Stimulated activated CD8-positive, alpha-beta memory T cell treated with anti-CD3 and anti-CD28 coated beads, Interleukin-15, amount 100 ng/mL, for 24 hours (primary cell): ENCODE measurements around the gene SGPP2.
"Not testable (repeated sequence)": the region's sequence is repeated elsewhere in the genome, so short reads cannot be mapped to it uniquely, and the experiment has no call there.

Experiments used
- DNase-seq: peaks from one replicate; pipeline ENCODE4 v3.0.0-alpha.2; 2020; ENCODE audit warnings: low read depth

The SGPP2 gene

DNA sequence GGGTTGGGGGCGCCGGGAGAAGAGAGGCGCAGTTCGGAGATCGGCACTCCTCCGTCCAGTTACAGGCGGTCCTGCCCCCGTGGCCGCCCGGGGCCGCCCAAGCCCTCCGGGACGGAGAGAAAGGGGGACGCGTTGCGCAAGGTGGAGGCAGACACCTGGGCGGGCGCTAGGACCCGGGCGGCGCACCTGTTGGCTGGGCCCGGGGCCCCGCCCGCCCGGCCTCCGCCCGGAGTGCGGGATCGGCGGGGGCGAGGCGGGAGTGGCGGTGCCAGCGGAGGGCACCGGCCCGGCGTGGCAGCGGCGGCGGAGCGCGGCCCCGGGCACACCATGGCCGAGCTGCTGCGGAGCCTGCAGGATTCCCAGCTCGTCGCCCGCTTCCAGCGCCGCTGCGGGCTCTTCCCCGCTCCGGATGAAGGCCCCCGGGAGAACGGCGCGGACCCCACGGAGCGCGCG lies at the start of gene SGPP2:
Gene SGPP2, plus strand, starts transcription at position 268 of the 453 bp plus-strand sequence. Its CDS starts 60 bp downstream, at position 328.
- DNase-seq, result no peak

GRCh38 chr2:222375798-222376197 lies 48.5 kb upstream of the SGPP2 start:
- no peak for DNase-seq

DNA sequence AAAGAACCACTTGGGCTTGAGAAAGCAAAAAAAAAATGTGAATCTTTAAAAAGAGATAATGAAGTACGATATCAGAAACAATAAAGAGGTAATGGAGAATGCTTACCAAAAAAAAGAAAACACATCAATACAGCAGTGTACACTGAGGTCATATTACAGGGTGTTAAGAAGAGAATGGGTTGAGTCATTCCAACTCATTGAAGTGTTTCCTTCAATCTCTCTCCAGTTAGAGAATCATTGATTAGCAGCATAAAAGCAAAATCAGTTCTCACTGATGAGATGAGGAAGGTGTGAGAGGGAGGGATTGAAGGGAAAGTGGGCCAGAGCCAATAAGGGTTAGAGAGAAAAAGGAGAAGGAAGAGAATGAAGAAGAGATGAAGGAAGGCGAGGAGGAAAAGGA lies 43.9 kb upstream of the SGPP2 start:
- no peak for DNase-seq

GRCh38 chr2:222381566-222381965 lies 42.8 kb upstream of the SGPP2 start:
- no peak for DNase-seq

DNA sequence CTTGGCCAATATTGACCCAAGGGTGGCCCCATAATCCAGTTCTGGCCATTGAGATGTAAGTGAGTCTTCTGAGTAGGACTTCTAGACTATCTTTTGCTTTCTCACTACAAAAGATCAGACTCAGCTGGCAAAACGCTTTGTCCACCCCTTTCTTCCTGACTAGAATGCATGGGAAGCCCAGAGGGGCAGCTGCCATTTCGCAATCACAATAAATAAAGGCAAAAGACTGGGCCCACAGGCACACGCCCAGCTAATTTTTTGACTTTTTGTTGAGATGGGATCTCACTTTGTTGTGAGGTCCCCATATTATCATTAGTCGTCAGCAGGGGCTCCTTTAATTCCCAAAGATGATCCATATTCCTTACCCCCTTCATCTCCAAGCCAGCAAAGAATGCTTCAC lies 41.1 kb upstream of the SGPP2 start:
- no peak for DNase-seq

DNA sequence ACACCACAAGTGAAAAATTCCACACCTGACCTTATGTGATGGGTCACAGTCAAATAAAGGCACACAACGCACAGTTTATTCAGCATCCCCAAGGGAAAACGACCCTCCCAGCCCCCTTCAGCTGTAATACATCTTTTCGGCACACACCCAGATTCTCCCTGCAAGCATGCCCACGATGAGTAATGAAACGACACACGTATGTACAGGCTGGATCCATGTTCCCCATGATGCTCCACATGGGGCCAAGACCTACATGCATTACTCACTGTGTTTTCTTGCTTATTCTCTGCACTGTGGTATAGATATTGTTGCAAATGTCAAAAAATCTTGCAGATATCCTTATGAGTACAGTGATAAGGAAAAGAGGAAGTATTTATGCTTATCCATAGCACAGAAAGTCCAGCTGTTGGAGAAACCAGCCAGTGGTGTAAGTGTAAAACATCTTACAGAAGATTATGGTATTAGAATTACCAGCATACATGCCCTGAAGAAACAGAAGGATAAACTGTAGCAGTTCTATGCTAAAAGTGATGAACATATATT lies 32.5 kb upstream of the SGPP2 start:
- DNase-seq, result no peak

DNA sequence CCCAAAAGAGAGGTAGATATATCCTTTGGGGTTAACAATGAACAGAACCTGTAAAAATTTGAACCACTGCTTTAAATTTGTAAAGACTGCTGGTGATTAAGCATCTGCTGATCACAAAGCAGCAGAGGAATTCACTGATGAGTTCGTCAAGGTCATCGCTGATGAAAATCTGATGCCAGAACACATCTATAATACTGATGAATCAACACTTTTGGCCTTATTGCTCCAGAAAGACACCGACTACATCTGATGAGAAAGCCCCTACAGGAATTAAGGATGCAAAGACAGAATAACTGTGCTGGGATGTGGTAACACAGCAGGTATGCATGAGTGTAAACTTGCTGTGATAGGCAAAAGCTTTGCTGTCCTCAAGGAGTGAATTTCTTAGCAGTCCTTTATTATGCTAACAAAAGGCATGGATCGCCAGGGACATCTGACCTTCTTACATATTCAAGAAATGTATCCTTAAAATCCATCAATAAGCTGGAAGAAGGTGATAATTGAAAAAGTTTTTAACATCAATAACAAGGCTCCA lies 30.5 kb upstream of the SGPP2 start:
- no peak for DNase-seq

- no peak for DNase-seq
Observed at GRCh38 chr2:222398446-222398885, 25.9 kb upstream of the SGPP2 start.

DNA sequence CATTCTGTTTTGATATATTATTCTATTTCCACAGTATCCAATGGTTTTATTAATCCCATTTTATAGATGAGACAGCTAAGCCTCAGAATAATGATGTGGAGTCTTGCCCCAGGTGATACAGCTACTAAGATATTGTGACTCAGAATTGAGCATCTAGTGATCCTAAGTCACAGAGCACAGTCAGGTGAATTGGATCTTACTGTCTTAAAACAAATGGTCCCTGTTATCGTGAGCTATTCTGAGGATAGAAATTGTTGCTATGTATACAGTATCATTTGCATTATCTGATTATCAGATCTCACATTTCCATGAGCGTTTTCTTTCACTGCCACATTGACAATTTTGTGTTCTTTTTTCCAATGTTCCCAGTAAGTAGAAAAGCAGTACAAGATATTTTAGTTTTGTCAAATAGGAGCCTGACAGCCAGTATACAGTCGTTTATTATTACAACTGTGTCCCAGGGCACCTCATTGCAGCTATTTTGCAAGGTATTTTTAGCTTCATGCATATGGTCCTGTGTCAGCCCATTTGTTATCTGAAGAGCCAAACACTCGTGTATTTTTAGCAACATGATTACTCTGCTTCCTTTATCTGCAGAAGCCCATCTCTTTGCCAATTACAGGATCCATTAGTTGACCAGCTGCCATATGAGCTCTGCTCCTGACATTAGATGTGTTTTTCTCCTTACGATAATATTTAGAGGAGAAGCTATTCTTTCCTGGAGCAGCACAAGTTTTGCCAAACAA lies 25.1 kb upstream of the SGPP2 start:
- DNase-seq, result no peak

DNA sequence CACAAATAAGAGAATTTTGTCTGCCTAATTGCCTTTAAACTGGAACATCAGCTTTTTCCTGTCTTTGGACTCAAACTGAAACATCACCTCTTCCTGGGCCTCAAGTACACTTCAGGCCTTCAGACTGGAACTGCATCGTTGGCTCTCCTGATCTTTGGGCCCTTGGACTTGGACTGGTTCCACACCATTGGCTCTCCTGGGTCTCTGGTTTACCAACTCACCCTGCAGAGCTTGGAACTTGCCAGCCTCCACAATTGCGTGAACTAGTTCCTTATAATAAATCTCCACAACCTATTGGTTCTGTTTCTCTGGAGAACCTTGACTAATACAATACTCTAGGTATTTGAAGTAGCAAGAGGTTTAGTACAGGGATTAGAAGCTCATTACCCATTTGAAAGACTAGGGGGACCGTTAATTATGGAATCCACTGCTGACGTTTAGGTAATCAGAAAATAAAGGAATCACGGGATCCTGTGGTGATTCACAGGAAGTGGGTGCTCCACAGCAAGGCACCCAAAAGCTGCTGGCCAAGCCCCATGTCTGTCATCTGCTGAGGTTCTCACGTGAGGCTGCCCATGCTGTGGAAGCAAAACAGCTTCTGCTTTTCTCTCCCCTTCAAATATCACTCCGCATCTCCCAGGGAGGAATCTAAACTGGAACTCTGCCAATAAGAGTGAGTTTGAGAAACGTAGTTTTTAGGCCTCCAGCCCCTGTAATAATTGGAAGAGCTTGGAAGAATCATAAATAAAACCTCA lies 20.0 kb upstream of the SGPP2 start:
- DNase-seq, result no peak

GRCh38 chr2:222408684-222409083 lies 15.7 kb upstream of the SGPP2 start:
- DNase-seq, result no peak

GRCh38 chr2:222410534-222410933 lies 13.8 kb upstream of the SGPP2 start:
- DNase-seq, result no peak

DNA sequence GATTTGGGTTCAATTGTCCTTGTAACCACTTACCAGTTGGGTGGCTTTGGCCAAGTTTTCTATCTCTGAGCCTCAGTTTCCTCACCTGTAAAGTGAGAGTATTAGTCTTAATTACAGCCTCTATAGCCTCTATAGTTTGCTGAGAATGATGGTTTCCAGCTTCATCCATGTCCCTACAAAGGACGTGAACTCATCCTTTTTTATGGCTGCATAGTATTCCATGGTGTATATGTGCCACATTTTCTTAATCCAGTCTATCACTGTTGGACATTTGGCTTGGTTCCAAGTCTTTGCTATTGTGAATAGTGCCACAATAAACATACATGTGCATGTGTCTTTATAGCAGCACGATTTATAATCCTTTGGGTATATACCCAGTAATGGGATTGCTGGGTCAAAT lies 12.0 kb upstream of the SGPP2 start:
- not testable (repeated sequence) for DNase-seq

DNA sequence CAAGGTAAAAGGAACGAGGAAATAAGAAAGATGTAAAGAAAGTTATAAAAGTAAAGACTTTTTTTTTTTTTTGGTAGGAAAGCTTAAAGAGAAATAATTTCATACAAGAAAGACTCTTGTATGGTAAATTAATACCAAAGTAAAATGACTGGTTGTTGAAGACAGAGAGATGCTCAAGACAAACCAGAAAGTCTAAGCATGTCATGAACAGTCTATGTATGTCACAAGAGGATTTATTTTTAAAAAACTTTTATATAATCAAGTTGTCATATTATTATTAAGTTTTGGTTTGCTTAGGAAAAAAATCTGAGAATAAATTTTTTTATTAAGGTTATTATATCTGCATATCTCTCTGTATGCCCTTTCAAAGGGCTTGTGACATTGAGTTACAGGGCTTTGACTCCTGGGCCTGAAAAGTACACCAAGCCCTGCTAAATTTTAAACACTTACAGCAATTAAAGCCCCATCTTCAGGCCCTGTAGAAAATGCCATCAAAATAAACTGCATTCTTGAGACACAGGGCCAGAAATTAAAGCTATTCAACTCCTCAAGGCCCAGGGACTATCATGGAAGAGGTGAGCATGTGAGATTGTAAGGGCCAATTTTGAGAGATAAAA lies 10.9 kb upstream of the SGPP2 start:
- DNase-seq, result no peak

DNA sequence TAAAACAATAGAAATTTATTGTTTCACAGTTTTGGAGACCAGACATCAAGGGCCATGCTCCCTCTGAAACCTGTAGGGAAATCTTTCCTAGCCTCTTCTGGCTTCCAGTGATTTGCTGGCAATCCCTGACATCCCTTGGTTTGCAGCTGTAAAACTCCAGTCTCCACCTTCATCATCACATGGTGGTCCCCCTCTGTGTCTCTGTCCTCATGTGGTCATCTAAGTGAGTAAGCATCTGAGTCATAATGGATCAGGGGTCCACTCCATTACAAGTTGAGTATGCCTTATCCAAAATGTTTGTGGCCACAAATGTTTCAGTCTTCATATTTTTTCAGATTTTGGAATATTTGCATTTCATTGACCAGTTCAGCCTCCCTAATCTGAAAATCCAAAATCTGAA lies 5.6 kb upstream of the SGPP2 start:
- no peak for DNase-seq

- DNase-seq, result no peak
Observed at GRCh38 chr2:222420508-222420907, 3.8 kb upstream of the SGPP2 start.

DNA sequence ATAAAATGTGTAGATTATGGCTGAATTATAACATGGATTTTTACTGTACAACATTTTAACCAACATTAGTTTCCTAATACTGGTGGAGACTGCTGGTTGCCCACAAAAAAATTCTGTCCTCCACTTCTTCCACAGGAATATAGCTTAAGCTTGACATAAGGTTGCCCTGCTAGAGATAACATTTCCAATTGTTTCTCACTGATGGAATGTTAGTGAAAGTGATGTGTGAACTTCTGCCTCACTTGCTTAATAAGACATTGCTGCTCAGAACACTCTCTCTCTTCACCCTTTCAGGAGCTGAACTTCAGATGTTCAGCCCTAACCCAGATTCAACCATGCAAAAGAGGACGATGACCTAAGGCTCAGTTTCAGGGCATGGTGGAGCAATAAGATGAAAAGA lies 2.7 kb upstream of the SGPP2 start:
- no peak for DNase-seq

DNA sequence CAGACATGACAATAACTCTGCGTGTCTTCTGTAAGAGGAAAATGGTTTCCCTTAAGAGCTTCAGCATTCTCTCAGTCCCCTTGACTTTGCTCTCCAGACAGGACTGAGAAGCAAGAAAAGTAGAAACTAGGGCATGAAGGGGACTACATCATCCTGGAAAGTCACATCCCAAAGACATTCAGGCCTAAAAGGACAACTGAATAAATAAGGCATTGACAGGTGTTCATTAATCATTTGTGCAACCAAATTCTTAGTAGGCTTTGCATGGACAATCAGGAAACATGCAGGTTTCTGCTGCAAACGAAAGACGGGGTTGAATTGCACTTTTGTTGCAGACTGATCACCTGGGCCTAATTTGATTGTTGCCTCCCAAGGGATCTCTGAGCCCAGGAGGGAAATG lies 1.2 kb upstream of the SGPP2 start:
- DNase-seq, result no peak

DNA sequence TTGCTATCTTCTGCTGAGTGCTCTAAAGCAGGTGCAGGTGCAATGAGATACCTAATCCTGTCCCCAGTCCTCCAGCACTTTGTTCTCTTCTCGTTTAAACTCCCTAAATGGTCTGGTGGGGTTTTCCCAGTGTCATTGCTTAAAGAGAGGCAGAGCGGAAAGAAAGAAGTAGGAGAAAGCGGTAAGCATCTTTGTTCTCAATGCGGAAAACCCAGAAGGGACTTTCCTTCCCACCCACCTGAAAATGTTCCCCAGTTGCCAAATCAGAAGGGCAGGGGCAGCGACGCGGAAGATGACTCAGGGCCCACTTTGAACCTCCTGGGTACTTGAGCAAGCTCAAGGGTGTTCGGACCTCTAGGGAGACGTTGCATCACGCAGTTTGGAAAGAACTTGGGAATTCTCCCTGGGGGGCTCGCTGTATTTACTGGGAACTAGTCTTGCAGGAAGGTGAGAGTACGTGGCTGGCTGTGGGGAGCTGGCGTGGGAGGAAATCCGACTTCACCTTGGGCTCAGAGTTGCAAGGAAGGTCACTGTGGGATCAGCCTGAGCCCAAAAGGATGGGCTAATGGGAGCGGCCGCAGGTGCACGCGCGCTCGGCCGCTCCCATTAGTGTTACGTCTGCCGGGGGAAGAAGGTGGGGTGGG lies 589 bp upstream of the SGPP2 start:
- no peak for DNase-seq

GRCh38 chr2:222424729-222425671 lies 657 bp downstream of the SGPP2 start:
- no peak for DNase-seq
